Measurements from ENCODE around the gene CPLANE2. TPM values are rescaled to one million over a fixed set of nuclear protein-coding genes. Genes with fewer than 3 reads are reported as not detected.

The CPLANE2 gene
- total and polyA plus RNA-seq, 7 donors = 2.5 to 7.4 (median 3.7) TPM

DNA sequence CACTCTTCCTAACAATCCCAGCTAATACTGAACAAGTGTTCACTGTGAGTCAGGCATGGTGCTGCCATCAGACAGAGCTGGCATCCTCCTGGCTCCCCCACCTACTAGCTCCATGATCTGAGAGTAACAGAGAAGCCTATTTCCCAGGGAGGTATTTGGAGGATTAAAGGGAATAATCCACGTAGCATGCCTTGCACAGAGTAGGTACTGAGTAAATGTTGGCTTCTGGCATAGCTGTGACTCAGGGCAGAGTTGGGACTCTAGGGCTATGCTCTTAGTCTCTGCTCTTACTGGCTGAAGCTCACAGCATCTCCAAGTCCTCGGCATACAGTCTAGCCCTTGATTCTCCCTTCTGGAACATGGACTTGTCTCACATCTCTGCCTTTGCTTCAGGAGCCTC is 32.8 kb downstream of the CPLANE2 start:
- TF ChIP-seq POLR2A (IDR thresholded peaks at IDR 0.05) (no peak), CTCF (IDR thresholded peaks at IDR 0.05) (no peak), POLR2AphosphoS5 (IDR thresholded peaks at IDR 0.05) (no peak), EP300 (IDR thresholded peaks at IDR 0.05) (no peak)

DNA sequence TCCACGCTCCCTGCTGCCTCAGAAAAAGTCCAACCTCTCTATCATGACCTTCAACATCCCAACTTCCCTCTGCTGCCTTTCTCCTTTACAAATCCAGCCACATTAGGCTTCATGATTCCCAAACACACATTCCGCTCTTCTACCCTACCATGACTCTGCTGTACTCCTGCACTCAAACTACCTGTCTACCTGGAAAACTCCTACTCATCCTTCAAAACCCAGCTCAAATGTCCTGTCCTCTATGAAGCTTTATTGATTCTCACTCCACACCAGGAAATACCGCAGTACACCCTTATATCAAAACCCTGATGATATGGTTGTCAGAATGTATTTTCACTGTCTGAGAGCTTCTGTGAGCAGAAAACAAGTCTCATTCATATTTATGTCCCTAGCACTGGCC is 33.4 kb downstream of the CPLANE2 start:
- Histone ChIP-seq H3K36me3 (no peaks in the 10 kb centered on the region), H3K27me3 (no peaks in the 10 kb centered on the region), H3K9me3 (no peaks in the 10 kb centered on the region), H3K4me3 (no peak overlapping the region), H3K27ac (no peak overlapping the region), H3K4me1 (peaks cover 0 to 20% (median 16%) of the 10 kb centered on the region in 4 donors)
- no peak for TF ChIP-seq CTCF (IDR thresholded peaks at IDR 0.05)
- TF ChIP-seq EP300 (IDR thresholded peaks at IDR 0.05) = no peak
- no peak for TF ChIP-seq POLR2A (IDR thresholded peaks at IDR 0.05)
- no peak for TF ChIP-seq POLR2AphosphoS5 (IDR thresholded peaks at IDR 0.05)
- WGBS, 2 donors = 48 to 52% methylated on average over 3 of the region's 3 CpGs
- DNase-seq = no peak
- intact Hi-C loops (cut with DNase I) = loop anchor here (10.0 kb wide), 1 partner anchor 161 kb away; the partner anchor contains the start of gene SZRD1

More for the DNA sequence above, 32.8 kb downstream of the CPLANE2 start:
- H3K27me3 ChIP-seq = no peaks in the 10 kb centered on the region
- DNase-seq = no peak
- H3K4me3 ChIP-seq = no peak overlapping the region
- 94 to 96% methylated on average over 2 of the region's 2 CpGs for WGBS, 2 donors
- no peak overlapping the region for H3K27ac ChIP-seq
- intact Hi-C loops (cut with DNase I) = loop anchor here (10.0 kb wide), 1 partner anchor 161 kb away; the partner anchor contains the start of gene SZRD1
- H3K36me3 ChIP-seq = no peaks in the 10 kb centered on the region
- H3K4me1 ChIP-seq = peaks cover 0 to 20% (median 16%) of the 10 kb centered on the region in 4 donors
- no peaks in the 10 kb centered on the region for H3K9me3 ChIP-seq

GRCh38 chr1:16202281-16203210 is 34.4 kb downstream of the CPLANE2 start:
- WGBS, 2 donors = 92 to 93% methylated on average over 24 of the region's 24 CpGs
- Histone ChIP-seq H3K27me3 (no peaks in the 10 kb centered on the region), H3K36me3 (no peaks in the 10 kb centered on the region), H3K4me3 (no peak overlapping the region), H3K27ac (no peak overlapping the region), H3K9me3 (no peaks in the 10 kb centered on the region), H3K4me1 (peaks cover 0 to 18% (median 14%) of the 10 kb centered on the region in 4 donors)
- no peak for TF ChIP-seq EP300 (IDR thresholded peaks at IDR 0.05)
- no peak for TF ChIP-seq POLR2A (IDR thresholded peaks at IDR 0.05)
- no peak for TF ChIP-seq POLR2AphosphoS5 (IDR thresholded peaks at IDR 0.05)
- no peak for TF ChIP-seq CTCF (IDR thresholded peaks at IDR 0.05)
- peak; percentile 63 for DNase-seq
- intact Hi-C loops (cut with DNase I) = loop anchor here (10.0 kb wide), 1 partner anchor 162 kb away; the partner anchor contains the start of gene SZRD1

DNA sequence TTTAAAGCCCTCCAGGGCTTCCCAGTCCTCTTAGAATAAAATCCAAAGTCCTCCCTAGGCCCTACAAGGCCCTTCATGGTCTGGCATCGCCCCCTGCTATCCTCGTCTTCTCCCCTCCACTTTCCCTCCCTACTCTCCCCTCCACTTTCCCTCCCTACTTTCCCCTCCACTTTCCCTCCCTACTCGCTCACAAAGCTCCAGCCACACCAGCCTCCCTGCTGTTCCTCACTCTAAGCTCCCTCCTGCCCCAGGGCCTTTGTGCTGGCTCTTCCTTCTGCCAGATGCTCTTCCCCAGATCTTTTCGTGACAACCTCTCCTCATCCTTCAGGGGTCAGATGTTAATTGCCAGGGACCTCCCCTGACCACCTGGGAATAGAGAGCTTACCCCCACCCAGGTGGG is 37.3 kb downstream of the CPLANE2 start:
- H3K27ac ChIP-seq = no peak overlapping the region
- WGBS, 2 donors = 95 to 96% methylated on average over 4 of the region's 4 CpGs
- no peaks in the 10 kb centered on the region for H3K36me3 ChIP-seq
- H3K4me1 ChIP-seq = no peaks in the 10 kb centered on the region
- no peaks in the 10 kb centered on the region for H3K27me3 ChIP-seq
- no peak for DNase-seq
- no peak overlapping the region for H3K4me3 ChIP-seq
- H3K9me3 ChIP-seq = no peaks in the 10 kb centered on the region
- TF ChIP-seq CTCF (IDR thresholded peaks at IDR 0.05) (no peak), EP300 (IDR thresholded peaks at IDR 0.05) (no peak), POLR2A (IDR thresholded peaks at IDR 0.05) (no peak), POLR2AphosphoS5 (IDR thresholded peaks at IDR 0.05) (no peak)
- intact Hi-C loops (cut with DNase I) = loop anchor here (10.0 kb wide), 1 partner anchor 165 kb away; the partner anchor contains the start of gene SZRD1

Measured in sigmoid colon (tissue), 7 donors.